Activated naive CD4-positive, alpha-beta T cell treated with anti-CD3 and anti-CD28 coated beads, Interleukin-2, amount 10 ng/mL, durations not matched to agents 5 hours and 36 hours (primary cell): ENCODE data around the gene TCTN1. TPM values are rescaled to one million over a fixed set of nuclear protein-coding genes. Genes with fewer than 3 reads are reported as not detected.

ENCODE experiments used
- total RNA-seq, 2 experiments: library from RNA; stranded (reverse); gene quantifications; one replicate each; pipeline ENCODE4 v1.2.3, GENCODE V29; 2021

Gene TCTN1
- 1 to 10 TPM; 4.8 to 6.2 TPM for total RNA-seq

DNA sequence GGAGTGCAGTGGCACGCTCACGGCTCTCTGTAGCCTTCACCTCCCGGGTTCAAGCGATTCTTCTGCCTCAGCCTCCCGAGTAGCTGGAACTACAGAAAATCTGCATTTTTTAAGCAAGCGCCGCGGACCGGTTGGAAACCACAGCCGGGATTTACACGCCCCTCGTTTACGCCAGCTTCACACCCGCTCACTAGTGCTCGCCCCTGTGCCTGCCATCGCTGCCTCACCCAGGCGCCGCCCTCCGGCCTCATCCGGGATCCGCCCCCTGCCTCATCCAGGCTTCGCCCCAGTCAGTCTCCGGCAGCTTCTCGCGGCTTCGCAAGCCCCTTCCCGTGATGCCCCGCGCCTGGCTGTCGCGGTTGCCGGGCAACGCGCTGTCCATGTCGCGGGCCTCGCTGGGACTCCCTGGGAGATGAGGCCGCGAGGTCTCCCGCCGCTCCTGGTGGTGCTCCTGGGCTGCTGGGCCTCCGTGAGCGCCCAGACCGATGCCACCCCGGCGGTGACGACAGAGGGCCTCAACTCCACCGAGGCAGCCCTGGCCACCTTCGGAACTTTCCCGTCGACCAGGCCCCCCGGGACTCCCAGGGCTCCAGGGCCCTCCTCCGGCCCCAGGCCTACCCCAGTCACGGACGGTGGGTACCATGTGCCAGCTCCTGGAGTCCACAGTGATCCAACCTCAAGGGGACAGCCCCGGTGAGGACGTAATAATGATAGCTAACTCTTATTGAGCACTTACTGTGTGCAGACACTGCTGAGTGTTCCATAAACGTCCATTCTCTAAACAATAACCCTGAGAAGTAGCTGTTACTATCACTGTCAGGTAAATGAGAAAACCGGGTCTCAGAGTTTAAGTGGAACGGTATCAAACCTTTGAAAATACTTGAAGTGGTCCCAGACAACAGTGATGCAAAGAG, at the start of gene TCTN1:
TCTN1 (plus strand) TSS at position 359 of the 914 bp plus-strand sequence; CDS start at position 413, 54 bp downstream.

GRCh38 chr12:110583137-110584059, 30.5 kb upstream of the TCTN1 start, which contains the start of gene PPTC7:
PPTC7 (minus strand) TSS chr12:110583318; CDS start chr12:110583031, 287 bp downstream.

DNA sequence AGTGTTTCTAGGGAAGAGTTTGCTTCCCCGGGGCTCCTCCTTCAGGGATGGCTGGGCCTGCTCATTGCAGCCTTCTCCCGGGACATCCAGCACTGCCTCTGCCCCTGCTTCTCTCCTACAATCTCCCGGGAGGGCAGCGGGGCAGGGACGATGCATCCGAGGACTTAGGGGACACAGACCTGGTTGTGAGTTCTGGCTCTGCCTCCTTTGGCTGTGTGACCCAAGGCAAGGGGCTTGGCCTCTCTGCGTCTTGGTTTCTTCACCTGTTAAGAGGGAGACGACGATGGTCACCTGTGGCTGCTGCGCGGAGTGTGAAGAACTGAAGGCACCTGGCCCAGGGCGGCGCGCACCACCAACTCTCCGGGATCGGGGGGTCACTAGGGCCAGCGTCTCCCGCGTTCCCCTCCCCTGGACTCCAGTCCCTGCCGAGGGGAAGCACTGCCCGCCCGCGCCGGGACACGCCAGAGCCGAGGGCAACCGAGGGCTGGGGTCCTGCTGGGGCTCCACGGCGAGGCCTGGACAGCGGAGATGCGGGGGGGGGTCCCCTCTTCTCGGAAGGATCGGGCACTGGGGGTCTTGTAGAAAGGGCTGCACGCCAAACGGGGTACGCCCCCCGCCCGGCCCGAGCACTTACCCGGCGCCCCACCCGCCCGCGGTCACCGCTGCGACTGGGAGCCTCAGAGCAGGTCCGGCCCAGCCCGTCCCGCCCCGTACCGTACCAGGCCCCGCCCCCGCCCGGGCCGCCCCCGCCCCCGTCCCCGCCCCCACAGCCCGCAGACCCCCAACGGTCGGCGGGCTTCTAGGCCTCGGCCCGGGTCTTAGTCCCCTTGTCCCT, 74.7 kb downstream of the TCTN1 start, which contains the start of gene HVCN1:
HVCN1 (minus strand) TSS at position 670 of the 835 bp plus-strand sequence. CDS start 5,870 bp downstream, outside the sequence.

Other genes with a start within 250 kb of the TCTN1 start
- 10 to 100 TPM; 48.9 to 49.8 TPM for gene ANAPC7, start 210.4 kb upstream of the TCTN1 start, total RNA-seq
- 100 to 1,000 TPM; 394 to 400 TPM for gene ARPC3, start 163.8 kb upstream of the TCTN1 start, total RNA-seq
- 10 to 100 TPM; 16.9 TPM for gene GPN3, start 145.9 kb upstream of the TCTN1 start, total RNA-seq
- 10 to 100 TPM; 17.3 to 19.8 TPM for gene FAM216A, start 145.3 kb upstream of the TCTN1 start, total RNA-seq
- 100 to 1,000 TPM; 123 to 124 TPM for gene VPS29, start 112.0 kb upstream of the TCTN1 start, total RNA-seq
- under 1 TPM; 0.89 to 0.91 TPM for gene RAD9B, start 111.8 kb upstream of the TCTN1 start, total RNA-seq
- 10 to 100 TPM; 28.9 to 30.7 TPM for gene PPTC7, start 30.8 kb upstream of the TCTN1 start, total RNA-seq
- gene HVCN1, start 75.0 kb downstream of the TCTN1 start, total RNA-seq, result 10 to 100 TPM; 26.9 to 29.4 TPM
- 100 to 1,000 TPM; 176 to 178 TPM for gene PPP1CC, start 128.8 kb downstream of the TCTN1 start, total RNA-seq
- not detected for gene CCDC63, start 232.9 kb downstream of the TCTN1 start, total RNA-seq